Effector CD8-positive, alpha-beta T cell (primary cell): ENCODE data around the gene AIPL1.

Experiments
- DNase-seq: peaks from one replicate; lab custom pipeline; 2025; lab: John Stamatoyannopoulos, UW

Gene AIPL1

GRCh38 chr17:6450926-6451832 is 16.3 kb upstream of the AIPL1 start:
- no peak for DNase-seq

GRCh38 chr17:6449307-6449706 is 14.4 kb upstream of the AIPL1 start:
- no peak for DNase-seq

DNA sequence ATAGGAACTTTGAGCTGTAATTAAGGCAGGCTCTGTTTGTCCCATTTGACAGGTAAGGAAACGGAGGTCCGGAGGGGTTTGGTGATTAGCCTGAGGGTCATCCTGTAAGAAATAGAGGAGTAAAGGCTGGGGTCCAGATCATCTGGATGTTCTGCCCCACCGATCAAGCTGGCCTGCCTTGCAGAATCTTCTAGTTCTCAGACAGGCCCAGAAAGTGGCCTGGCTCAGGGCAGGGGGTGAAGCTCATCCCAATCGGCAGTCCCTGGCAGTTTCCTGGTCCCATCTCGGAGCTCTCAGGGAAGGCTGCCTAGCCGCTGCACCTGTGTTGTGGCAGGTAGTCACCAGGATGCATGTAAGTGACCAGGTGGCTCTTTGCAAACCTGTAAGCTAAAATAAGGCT is 13.6 kb upstream of the AIPL1 start:
- DNase-seq = no peak

DNA sequence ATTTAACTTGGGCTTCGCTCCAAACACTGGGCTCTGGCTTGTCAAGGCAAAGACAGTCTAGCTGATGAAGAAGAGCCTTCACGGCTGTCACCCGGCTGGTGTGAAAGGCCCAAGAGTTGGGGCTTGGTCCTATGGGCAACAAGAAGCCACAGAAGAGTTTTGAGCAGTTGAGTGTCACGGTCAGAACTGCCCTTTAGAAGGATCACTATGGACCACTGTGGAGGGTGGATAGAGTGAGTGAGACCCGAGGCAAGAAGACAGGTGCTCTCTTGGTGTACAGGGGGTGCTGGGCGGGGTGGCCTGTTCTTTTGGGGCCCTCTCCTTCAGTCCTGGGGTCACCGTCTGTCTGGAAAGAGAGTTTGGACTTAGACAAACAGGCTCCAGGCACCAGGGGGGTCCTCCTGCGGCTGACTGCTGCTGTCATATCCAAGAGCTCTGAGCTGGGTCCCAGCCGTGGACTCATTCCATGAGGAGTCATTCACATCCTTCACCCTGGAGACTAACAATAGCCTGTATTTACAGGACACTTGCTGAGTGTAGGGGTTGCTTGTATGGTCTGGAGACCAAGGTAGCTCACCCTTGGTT is 11.7 kb upstream of the AIPL1 start:
- no peak for DNase-seq

GRCh38 chr17:6444571-6445335 is 9.8 kb upstream of the AIPL1 start:
- DNase-seq = no peak

DNA sequence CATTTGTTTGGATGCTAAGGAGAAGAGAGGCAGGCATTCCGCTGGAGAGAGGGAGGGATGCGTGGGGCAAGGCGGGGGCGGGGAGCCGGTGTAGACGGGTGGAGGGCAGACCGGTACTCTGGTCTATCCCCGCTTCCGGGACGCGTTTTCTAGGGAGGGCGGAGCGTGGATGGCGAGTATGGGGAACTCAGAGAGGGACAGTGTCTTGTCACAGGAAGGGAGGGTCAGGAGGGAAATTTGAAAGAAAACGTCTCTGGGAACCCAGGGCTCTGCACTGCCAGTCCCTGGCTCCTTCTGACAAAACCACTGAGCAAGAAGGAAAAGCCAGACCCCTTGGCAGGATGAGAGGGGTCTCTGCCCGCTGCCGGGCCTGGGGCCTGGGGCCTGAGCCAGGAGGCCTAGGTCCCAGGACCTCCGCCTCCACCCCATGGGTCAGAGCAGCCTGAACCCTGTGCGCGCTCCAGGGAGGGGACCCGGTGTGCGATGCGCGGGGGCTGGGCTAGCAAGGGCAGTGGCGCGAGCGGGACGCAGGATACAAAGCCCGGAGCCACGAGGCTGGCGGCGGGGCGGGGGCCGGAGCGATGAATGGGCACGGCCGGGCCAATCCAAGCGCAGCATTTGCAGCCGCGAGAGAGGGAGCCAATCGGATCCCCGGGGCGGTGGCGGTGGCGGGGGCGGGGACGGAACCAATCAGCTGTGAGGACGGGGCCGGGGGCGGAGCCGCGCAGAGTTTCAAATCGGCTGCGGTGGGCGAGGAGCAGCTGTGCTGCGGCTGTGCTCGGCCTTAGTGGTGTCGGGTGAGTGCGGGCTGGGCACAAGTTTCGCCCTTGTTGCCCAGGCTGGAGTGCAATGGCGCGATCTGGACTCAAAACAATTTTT is 9.0 kb upstream of the AIPL1 start, which contains the start of gene PIMREG:
Gene PIMREG (plus strand): TSS at position 764 of the 879 bp plus-strand sequence. CDS start 656 bp downstream, outside the sequence.
- peak; percentile 86 for DNase-seq

DNA sequence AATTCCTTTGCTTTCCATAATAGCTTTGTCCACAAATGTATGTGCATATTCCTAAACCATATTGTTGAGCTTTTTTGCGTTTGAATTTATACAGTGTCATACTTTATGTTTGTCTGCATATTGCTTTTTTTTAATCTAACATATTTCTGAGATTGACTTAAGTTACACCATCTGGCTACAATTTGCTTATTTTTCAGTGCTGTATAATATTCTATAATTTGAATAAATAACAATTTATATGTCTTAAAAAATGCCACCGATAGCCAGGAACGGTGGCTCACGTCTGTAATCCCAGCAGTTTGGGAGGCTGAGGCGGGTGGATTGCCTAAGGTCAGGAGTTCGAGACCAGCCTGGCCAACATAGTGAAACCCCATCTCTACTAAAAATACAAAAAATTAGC is 7.9 kb upstream of the AIPL1 start:
- DNase-seq = no peak

DNA sequence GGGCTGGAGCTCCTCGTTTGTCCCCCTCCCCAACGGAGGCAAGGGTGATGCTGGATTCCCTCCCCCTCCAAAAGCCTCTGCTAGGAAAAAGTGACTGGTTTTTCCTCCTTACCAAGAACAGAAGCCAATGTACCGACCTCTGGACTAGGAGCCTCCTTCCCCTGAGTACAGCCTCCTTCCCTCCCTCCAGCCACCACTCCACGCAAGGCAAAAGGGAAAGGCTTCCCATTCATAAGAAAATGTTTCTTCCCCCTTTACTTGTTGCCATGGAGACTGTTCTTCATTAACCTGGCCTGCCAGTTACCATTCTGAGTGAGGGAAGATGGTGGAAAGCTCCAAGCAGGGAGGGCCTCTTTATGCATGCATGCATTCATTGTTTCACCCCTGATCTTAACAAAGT is 5.0 kb upstream of the AIPL1 start:
- DNase-seq = no peak

DNA sequence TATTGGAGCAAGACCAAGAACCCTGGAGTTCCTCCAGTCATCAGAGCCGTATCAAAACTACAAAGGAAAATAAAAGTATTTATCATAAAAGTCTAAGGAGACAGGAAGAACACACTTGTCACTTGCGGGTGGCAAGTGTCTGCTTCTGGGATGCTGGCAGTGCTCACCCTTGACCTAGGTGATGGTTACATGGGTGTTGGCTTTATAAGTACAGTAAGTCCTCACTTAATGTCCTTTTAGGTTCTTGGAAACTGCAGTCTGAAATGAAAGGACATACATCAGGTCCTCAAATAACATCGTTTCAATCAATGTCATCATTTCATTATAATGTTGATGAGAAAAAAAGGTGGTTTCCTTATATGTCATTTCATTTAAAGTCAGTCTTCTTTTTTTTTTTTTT is 3.0 kb upstream of the AIPL1 start:
- DNase-seq = no peak

DNA sequence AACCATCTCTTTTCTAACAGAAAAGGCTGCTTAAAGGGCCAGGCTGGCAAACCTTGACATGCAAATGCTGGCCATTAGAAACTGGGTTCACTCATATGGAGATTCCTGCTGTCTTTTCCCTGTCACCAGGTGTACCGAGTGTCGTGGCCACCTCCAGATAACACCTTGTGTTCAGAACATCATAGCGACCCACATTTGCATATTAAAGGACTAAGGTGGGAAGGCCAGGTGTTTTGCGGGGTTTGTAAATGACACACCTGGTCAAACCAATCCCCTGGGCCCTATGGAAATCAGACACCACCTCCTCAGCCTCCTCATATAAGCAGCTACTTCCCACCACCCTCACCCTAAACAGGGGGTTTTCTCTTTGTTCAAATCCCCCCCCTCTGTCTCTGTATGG is 2.5 kb upstream of the AIPL1 start:
- no peak for DNase-seq

DNA sequence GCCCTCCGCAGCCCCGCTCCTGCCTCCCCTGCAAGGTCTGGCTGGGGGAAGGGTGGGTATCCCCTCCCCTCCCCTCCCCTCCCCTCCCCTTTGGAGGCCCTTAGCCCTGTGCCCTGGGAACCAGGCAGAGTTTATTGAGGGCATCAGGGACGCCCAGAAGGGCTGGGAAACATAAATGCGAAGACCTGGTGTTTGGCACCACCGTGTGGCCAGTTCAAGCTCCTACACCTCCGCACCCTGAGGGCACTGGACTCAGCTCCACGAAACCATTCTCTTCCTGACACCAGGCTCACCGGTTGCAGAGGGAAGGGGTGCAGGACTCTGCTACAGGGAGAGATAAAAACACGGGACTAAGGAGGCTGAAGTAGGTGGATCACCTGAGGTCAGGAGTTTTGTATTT is 1.0 kb upstream of the AIPL1 start:
- DNase-seq = peak; percentile 40

- no peak for DNase-seq
Observed at GRCh38 chr17:6430769-6431168, 4.2 kb downstream of the AIPL1 start.

DNA sequence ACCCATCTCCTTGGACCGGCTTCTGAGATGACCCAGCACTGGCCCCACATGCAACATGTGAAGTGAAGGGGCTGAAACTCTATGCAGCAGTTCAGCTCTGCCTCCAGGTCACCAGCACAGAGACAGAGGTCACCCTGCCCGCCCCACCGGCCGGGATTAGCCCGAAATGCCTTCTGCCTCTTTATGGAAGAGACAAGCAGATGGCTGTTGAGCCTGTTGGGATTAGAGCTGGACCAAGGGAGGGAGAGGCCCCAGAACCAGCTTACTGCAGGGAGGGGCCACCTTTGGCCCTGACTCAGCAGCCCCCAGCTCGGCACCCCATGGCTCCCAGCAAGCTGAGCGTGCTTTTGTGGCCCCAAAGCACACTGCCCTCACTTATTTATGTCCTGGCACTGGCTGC is 5.7 kb downstream of the AIPL1 start:
- DNase-seq = no peak

GRCh38 chr17:6428207-6428965 is 6.5 kb downstream of the AIPL1 start:
- no peak for DNase-seq

GRCh38 chr17:6427279-6427781 is 7.6 kb downstream of the AIPL1 start:
- DNase-seq = no peak

DNA sequence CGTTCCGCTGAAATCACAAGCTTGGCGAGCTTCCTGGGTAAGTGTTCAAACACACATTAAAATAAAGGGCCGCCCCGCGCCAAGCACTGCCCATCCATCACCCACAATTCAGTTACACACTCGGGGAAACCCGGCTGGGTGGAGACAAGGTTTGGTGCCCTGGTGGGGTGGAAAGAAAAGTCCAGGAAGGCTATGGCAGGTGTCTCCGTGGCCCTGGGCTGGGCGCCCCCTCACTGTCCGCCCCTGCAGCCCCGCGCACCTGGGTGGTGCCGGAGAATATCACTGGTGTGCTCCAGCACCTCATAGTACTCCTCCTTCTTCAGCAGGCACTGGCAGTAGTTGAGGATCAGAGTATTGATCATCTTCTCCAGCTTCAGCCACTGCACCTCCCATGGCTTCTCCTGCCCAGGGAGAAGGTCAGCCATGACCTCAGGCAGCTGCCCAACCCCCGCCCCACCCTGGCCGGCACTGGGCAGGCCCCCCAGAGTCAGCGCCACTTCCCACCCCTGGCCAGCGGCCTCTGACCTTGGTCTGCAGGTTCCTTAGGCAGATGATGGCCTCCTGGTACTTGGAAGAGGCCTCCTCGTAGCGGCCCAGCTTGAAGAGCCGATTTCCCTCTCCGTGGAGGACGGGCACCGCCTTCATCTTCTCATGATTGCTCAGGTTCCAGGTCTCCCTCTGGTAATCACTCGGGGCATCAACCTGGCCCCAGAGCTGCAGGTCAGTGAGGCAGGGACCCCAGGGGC is 8.4 kb downstream of the AIPL1 start:
- no peak for DNase-seq

DNA sequence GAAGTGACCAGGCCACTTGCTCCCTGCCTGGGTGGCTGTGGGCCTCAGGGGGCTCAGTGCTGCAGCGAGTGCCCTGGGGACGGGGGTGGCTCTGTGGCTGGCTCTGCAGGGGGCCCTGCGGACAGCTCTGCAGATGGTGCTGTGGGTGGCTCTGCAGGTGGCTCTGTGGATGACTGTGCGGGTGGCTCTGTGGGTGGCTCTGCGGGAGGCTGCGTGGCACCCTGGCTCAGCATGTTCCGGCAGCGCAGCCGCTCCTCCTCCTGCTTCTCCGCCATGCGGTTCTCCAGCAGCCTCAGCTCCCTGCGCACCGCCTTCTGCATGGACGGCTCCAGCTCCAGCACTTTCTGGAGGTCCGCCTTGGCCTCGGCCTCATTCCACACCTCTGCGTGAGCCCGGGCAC is 9.5 kb downstream of the AIPL1 start:
- no peak for DNase-seq

DNA sequence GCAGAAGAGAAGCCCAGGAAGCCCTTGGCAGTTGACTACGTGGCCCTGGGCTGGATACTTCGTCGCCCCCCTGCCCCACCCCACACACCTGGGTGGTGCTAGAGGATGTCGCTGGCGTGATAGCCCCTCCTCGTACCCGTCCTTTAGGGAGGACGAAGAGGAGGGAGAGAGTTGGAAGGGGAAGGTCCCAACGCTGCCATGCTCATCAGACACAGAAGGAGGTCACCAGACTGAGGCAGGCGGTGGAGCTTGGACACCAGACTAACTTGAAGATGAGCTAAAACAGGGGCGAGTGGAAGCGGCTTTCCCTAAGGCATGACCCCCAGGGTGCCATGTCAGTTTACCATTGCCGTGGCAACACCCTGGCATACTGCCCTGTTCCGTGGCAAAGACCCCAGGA is 11.0 kb downstream of the AIPL1 start:
- no peak for DNase-seq

- DNase-seq = no peak
Observed at GRCh38 chr17:6422654-6423241, 12.2 kb downstream of the AIPL1 start.
